DOHH2 (cell line): ENCODE measurements around the gene B3GALT5.

Source experiments
- H3F3A ChIP-seq: fragments of 200-600 bp; sonication (generic), shearing (Covaris generic); 2 replicates; pipeline ENCODE4 v1.6.0; 2016; ENCODE audit warnings: antibody characterized with exemption, mild to moderate bottlenecking; ENCODE audit not compliant: control insufficient read depth, insufficient read depth
- H3K27ac ChIP-seq: fragments of 200-600 bp; sonication (generic); 2 replicates; pipeline ENCODE4 v1.5.1; 2014; ENCODE audit warnings: low read depth, mild to moderate bottlenecking, low read length, moderate library complexity
- H3K27me3 ChIP-seq: fragments of 200-600 bp; sonication (generic); 2 replicates; pipeline ENCODE4 v1.6.1; 2014; ENCODE audit warnings: mild to moderate bottlenecking, low read length, mixed read lengths; ENCODE audit not compliant: control insufficient read depth
- H3K36me3 ChIP-seq: fragments of 200-600 bp; sonication (generic); 2 replicates; pipeline ENCODE4 v1.6.1; 2014; ENCODE audit warnings: mild to moderate bottlenecking, low read length, moderate library complexity, mixed read lengths; ENCODE audit not compliant: control insufficient read depth
- H3K4me1 ChIP-seq: fragments of 200-600 bp; sonication (generic); 2 replicates; pipeline ENCODE4 v1.6.1; 2014; ENCODE audit warnings: mild to moderate bottlenecking, low read length, mixed read lengths; ENCODE audit not compliant: control insufficient read depth
- H3K4me2 ChIP-seq: fragments of 200-600 bp; sonication (generic); 2 replicates; pipeline ENCODE4 v1.6.0; 2014; ENCODE audit warnings: mild to moderate bottlenecking, low read length, moderate library complexity
- H3K4me3 ChIP-seq: fragments of 200-600 bp; sonication (generic); 2 replicates; pipeline ENCODE4 v1.5.1; 2014; ENCODE audit warnings: mild to moderate bottlenecking, low read length, mixed read lengths
- H3K79me2 ChIP-seq: fragments of 200-600 bp; sonication (generic); 2 replicates; pipeline ENCODE4 v1.6.1; 2014; ENCODE audit warnings: mild to moderate bottlenecking, low read length, mixed read lengths; ENCODE audit not compliant: control insufficient read depth
- H3K9me2 ChIP-seq: fragments of 200-600 bp; sonication (generic); replicated peaks from 2 replicates; pipeline ENCODE4 v1.6.1; 2014; ENCODE audit warnings: mild to moderate bottlenecking, low read length, mixed read lengths; ENCODE audit not compliant: control insufficient read depth
- H3K9me3 ChIP-seq: fragments of 200-600 bp; sonication (generic); 2 replicates; pipeline ENCODE4 v1.6.1; 2014; ENCODE audit warnings: antibody characterized with exemption, low read length, mixed read lengths; ENCODE audit not compliant: control insufficient read depth, insufficient read depth
- H4K20me1 ChIP-seq: fragments of 200-600 bp; sonication (generic); 2 replicates; pipeline ENCODE4 v1.6.0; 2014; ENCODE audit warnings: low read depth, mild to moderate bottlenecking, antibody characterized with exemption, low read length, moderate library complexity; ENCODE audit not compliant: control insufficient read depth, insufficient read depth
- EZH2phosphoT487 ChIP-seq: fragments of 200-600 bp; sonication (generic); IDR thresholded peaks from 2 replicates; pipeline ENCODE4 v1.6.1; 2017; ENCODE audit warnings: borderline replicate concordance, mild to moderate bottlenecking, antibody characterized with exemption, low read length, moderate library complexity, mixed read lengths
- TF ChIP-seq, protein P1 (sequence below): fragments of 200-600 bp; sonication (generic); IDR thresholded peaks from one replicate; pipeline ENCODE4 v1.5.1; 2014; ENCODE audit warnings: antibody characterized with exemption, mild to moderate bottlenecking, low read depth, low read length; ENCODE audit not compliant: poor library complexity, severe bottlenecking

B3GALT5 gene

DNA sequence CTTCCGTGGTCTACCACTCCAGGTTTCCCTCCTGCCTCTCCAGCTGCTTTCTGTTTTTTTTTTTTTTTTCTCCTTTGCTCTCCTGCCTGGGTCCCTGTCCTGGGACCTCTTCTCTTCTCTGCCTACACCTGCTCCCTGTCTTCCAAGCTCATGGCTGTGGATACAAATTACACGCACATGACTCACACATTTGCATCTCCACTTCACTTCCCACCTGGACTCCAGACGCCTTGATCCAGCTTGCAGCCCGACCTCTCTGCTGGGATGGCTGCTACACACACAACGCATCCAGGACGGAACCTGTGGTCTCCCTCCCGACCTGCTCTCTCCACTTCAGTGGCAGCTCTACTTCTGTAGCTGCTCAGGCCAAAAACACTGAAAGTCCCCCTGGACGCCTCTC lies 44.4 kb upstream of the B3GALT5 start:
- Histone ChIP-seq H3K79me2 (no peaks in the 10 kb centered on the region), H3K9me3 (no peaks in the 10 kb centered on the region), H4K20me1 (no peaks in the 10 kb centered on the region), H3K4me3 (no peak overlapping the region), H3F3A (no peaks in the 10 kb centered on the region), H3K9me2 (no peaks in the 10 kb centered on the region), H3K27me3 (no peaks in the 10 kb centered on the region), H3K4me2 (no peak overlapping the region), H3K4me1 (no peaks in the 10 kb centered on the region), H3K27ac (no peak overlapping the region), H3K36me3 (no peaks in the 10 kb centered on the region)
- TF ChIP-seq, protein P1, sequence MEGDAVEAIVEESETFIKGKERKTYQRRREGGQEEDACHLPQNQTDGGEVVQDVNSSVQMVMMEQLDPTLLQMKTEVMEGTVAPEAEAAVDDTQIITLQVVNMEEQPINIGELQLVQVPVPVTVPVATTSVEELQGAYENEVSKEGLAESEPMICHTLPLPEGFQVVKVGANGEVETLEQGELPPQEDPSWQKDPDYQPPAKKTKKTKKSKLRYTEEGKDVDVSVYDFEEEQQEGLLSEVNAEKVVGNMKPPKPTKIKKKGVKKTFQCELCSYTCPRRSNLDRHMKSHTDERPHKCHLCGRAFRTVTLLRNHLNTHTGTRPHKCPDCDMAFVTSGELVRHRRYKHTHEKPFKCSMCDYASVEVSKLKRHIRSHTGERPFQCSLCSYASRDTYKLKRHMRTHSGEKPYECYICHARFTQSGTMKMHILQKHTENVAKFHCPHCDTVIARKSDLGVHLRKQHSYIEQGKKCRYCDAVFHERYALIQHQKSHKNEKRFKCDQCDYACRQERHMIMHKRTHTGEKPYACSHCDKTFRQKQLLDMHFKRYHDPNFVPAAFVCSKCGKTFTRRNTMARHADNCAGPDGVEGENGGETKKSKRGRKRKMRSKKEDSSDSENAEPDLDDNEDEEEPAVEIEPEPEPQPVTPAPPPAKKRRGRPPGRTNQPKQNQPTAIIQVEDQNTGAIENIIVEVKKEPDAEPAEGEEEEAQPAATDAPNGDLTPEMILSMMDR = no peak
- no peak for TF ChIP-seq EZH2phosphoT487

- TF ChIP-seq, protein P1 = no peak
- TF ChIP-seq EZH2phosphoT487 = no peak
- H3K36me3 ChIP-seq = no peaks in the 10 kb centered on the region
- H3K9me3 ChIP-seq = no peaks in the 10 kb centered on the region
- peaks cover 14% of the 10 kb centered on the region; the same call in 1 of the 2 replicates for H3K27me3 ChIP-seq
- no peak overlapping the region for H3K4me2 ChIP-seq
- no peaks in the 10 kb centered on the region for H3K4me1 ChIP-seq
- H3F3A ChIP-seq = no peaks in the 10 kb centered on the region
- H3K9me2 ChIP-seq = no peaks in the 10 kb centered on the region
- H3K79me2 ChIP-seq = no peaks in the 10 kb centered on the region
- H3K4me3 ChIP-seq = no peak overlapping the region
- H3K27ac ChIP-seq = no peak overlapping the region
- no peaks in the 10 kb centered on the region for H4K20me1 ChIP-seq
These were observed 37.0 kb upstream of the B3GALT5 start for GRCh38 chr21:39575775-39576174.

DNA sequence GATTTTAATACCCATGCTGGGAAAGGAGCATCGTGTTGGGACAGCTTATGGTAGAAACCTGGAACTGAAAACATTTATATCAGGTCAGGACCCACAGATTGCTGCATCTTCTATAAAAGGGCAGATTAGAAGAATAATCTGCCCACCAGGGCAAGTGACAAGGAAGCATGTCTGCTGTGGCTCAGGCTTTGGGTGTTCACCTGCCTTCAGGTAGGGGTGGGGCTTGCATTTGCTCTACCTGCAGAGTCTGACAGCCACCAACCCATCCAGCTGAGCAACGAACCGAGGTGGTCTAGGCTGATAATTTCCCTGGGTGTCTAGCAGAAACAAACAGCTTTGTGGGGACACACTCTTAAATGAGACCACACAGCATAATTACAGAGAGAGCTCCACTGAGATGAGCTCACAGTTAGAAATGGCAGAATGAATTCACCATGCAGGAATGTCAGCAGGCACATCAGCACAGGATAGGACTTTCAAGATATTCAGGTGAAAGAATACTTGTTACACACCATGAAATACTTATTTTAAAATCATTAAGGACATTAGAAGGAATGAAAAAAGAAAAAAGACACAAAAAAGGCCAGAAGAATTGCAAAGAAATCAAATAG lies 36.1 kb upstream of the B3GALT5 start:
- Histone ChIP-seq H3K27ac (no peak overlapping the region), H3K36me3 (no peaks in the 10 kb centered on the region), H4K20me1 (no peaks in the 10 kb centered on the region), H3K9me3 (no peaks in the 10 kb centered on the region), H3F3A (no peaks in the 10 kb centered on the region), H3K4me2 (no peak overlapping the region), H3K4me1 (no peaks in the 10 kb centered on the region), H3K27me3 (peaks cover 14% of the 10 kb centered on the region; the same call in 1 of the 2 replicates), H3K79me2 (no peaks in the 10 kb centered on the region), H3K9me2 (no peaks in the 10 kb centered on the region), H3K4me3 (no peak overlapping the region)
- TF ChIP-seq, protein P1 = no peak
- no peak for TF ChIP-seq EZH2phosphoT487
